MCF 10A (cell line): Measurements from ENCODE around the gene PYGO1. TPM values are rescaled to one million over a fixed set of nuclear protein-coding genes. Genes with fewer than 3 reads are reported as not detected.

ENCODE experiments used
- BruUV-seq: library from RNA; stranded (reverse); fragments of 400-500 nt; replicated peaks from 2 replicates; lab custom pipeline; 2021; lab: Mats Ljungman, UMichigan
- CTCF ChIA-PET: fragments of 300-600 bp; sonication (Branson Sonifier 250); formaldehyde crosslinking; extraction: SDS; loops from one replicate; lab custom pipeline; 2021; ENCODE audit warnings: antibody characterized with exemption, inconsistent platforms; lab: Yijun Ruan, JAX
- POLR2A ChIA-PET: fragments of 300-600, 350-650 bp; sonication (Branson Sonifier 250); formaldehyde crosslinking; extraction: SDS; loops from one replicate; lab custom pipeline; 2020; ENCODE audit warnings: antibody characterized with exemption, inconsistent platforms; lab: Yijun Ruan, JAX
- DNase-seq: peaks from one replicate; pipeline ENCODE4 v3.0.0-alpha.2; 2018; ENCODE audit not compliant: unreplicated experiment
- H3K27ac Mint-ChIP-seq: one replicate; pipeline ENCODE4 v1.8.0; 2022; ENCODE audit warnings: mild to moderate bottlenecking, low read depth, mixed read lengths; ENCODE audit not compliant: unreplicated experiment
- H3K27me3 Mint-ChIP-seq: one replicate; pipeline ENCODE4 v1.8.0; 2022; ENCODE audit warnings: mixed read lengths; ENCODE audit not compliant: insufficient read depth, unreplicated experiment
- H3K36me3 Mint-ChIP-seq: one replicate; pipeline ENCODE4 v1.8.0; 2022; ENCODE audit warnings: mild to moderate bottlenecking, moderate library complexity, mixed read lengths; ENCODE audit not compliant: insufficient read depth, unreplicated experiment
- H3K4me1 Mint-ChIP-seq: one replicate; pipeline ENCODE4 v1.8.0; 2022; ENCODE audit warnings: mixed read lengths; ENCODE audit not compliant: insufficient read depth, unreplicated experiment
- H3K4me3 Mint-ChIP-seq: one replicate; pipeline ENCODE4 v1.8.0; 2022; ENCODE audit warnings: mild to moderate bottlenecking, moderate library complexity, mixed read lengths; ENCODE audit not compliant: unreplicated experiment
- H3K9me3 Mint-ChIP-seq: one replicate; pipeline ENCODE4 v1.8.0; 2022; ENCODE audit warnings: mixed read lengths; ENCODE audit not compliant: unreplicated experiment
- intact Hi-C: fragments of 100-400 bp; cut with micrococcal nuclease; formaldehyde crosslinking; loops from 2 replicates; pipeline ENCODE4 v1.14.1; 2022
- total RNA-seq: library from RNA; stranded (reverse); gene quantifications from 2 replicates; pipeline ENCODE4 v1.2.3, GENCODE V29; 2022
- TF ChIP-seq, protein P1 (sequence below): fragments of 200-600 bp; IDR thresholded peaks from one replicate; pipeline ENCODE4 v1.8.0; 2022; ENCODE audit warnings: antibody characterized with exemption, mild to moderate bottlenecking; ENCODE audit not compliant: unreplicated experiment

PYGO1 gene
- total RNA-seq, 1 experiment from 2014 or later: 3.9 TPM

GRCh38 chr15:55522742-55523450 lies 65.2 kb downstream of the PYGO1 start:
- Mint-ChIP-seq H3K27me3 (peaks cover 39% of the 10 kb centered on the region), H3K27ac (no peak overlapping the region), H3K4me1 (no peaks in the 10 kb centered on the region), H3K36me3 (no peaks in the 10 kb centered on the region), H3K9me3 (no peaks in the 10 kb centered on the region), H3K4me3 (no peak overlapping the region)
- POLR2A ChIA-PET: no interaction called here
- TF ChIP-seq, protein P1, sequence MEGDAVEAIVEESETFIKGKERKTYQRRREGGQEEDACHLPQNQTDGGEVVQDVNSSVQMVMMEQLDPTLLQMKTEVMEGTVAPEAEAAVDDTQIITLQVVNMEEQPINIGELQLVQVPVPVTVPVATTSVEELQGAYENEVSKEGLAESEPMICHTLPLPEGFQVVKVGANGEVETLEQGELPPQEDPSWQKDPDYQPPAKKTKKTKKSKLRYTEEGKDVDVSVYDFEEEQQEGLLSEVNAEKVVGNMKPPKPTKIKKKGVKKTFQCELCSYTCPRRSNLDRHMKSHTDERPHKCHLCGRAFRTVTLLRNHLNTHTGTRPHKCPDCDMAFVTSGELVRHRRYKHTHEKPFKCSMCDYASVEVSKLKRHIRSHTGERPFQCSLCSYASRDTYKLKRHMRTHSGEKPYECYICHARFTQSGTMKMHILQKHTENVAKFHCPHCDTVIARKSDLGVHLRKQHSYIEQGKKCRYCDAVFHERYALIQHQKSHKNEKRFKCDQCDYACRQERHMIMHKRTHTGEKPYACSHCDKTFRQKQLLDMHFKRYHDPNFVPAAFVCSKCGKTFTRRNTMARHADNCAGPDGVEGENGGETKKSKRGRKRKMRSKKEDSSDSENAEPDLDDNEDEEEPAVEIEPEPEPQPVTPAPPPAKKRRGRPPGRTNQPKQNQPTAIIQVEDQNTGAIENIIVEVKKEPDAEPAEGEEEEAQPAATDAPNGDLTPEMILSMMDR: no peak
- intact Hi-C loops: no loop called here
- CTCF ChIA-PET: interaction anchor here (0.6 kb wide), 1 partner anchor 9 kb away, joined by 3 read pairs; no protein-coding TSS in a partner anchor
- no peak for DNase-seq
- BruUV-seq: no TSS peak

GRCh38 chr15:55518641-55519040 lies 69.5 kb downstream of the PYGO1 start:
- Mint-ChIP-seq H3K4me1 (no peaks in the 10 kb centered on the region), H3K27ac (no peak overlapping the region), H3K36me3 (no peaks in the 10 kb centered on the region), H3K27me3 (peaks cover 20% of the 10 kb centered on the region), H3K9me3 (no peaks in the 10 kb centered on the region), H3K4me3 (no peak overlapping the region)
- DNase-seq: no peak
- TF ChIP-seq, protein P1: no peak
- CTCF ChIA-PET: no interaction called here
- POLR2A ChIA-PET: interaction anchor here (0.6 kb wide), 1 partner anchor 94 kb away, joined by 4 read pairs; no protein-coding TSS in a partner anchor
- intact Hi-C loops: no loop called here
- no TSS peak for BruUV-seq

DNA sequence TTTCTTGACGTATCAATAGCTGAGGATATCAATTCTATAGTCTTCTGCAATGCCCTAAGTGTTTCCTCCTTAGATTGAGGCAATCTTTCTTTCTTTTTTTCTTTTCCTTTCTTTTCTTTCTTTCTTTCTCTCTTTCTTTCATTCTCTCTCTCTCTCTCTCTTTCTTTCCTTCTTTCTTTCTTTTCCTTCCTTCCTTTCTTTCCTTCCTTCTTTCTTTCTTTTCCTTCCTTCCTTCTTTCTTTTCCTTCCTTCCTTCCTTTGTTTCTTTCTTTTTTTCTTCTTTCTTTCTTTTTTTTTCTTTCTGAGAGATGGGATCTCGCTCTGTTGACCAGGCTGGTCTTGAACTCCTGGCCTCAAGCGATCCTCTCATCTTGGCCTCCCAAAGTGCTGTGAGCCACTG lies 70.1 kb downstream of the PYGO1 start:
- no peak overlapping the region for H3K27ac Mint-ChIP-seq
- H3K9me3 Mint-ChIP-seq: no peaks in the 10 kb centered on the region
- peaks cover 14% of the 10 kb centered on the region for H3K27me3 Mint-ChIP-seq
- intact Hi-C loops: no loop called here
- CTCF ChIA-PET: interaction anchor here (1.2 kb wide), 2 partner anchors 12 to 14 kb away, joined by 3 to 11 read pairs; no protein-coding TSS in a partner anchor
- POLR2A ChIA-PET: interaction anchor here (0.6 kb wide), 1 partner anchor 754 kb away, joined by 3 read pairs; no protein-coding TSS in a partner anchor
- H3K4me1 Mint-ChIP-seq: no peaks in the 10 kb centered on the region
- no peak for DNase-seq
- no peaks in the 10 kb centered on the region for H3K36me3 Mint-ChIP-seq
- TF ChIP-seq, protein P1: no peak
- no TSS peak for BruUV-seq
- no peak overlapping the region for H3K4me3 Mint-ChIP-seq

DNA sequence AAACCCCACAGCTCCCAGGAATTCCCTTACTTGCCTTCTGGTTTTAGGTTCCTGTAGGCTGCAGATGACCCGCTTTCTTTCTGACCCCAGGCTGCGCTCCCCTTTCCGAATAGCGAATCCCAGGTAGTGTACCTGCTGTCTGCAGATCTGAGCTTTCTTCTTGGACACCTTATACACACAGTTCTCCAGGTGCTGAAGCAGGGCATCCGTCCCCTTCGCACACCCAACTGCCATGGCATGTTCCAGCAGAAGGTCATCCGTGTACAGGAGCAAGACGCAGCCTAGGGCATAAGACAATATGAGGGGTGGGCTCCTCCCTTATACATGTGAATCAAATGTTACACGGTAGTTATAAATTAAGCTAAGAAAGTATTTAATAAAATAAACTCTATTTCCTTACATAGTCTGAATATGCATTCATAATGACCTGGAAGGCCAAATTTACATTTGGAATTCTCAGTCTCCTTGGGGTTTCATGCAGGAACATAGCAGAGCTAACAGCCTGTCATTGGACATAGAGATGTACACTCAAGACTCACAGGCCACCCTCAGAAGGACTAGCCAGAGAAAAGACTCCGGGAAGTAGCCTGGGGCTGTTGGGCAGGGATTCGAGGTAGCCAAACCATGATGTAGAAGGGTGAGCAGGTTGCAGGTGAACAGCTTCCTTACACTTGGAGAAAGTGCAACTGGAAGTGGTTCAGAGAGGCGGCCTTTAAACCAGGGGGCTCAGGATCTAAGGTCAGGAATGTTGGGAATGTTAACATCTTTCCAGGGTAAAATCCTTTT lies 72.0 kb downstream of the PYGO1 start:
- H3K9me3 Mint-ChIP-seq: no peaks in the 10 kb centered on the region
- CTCF ChIA-PET: interaction anchor here (0.5 to 5.9 kb wide), 4 partner anchors 9 to 250 kb away, joined by 3 to 25 read pairs (median 4); no protein-coding TSS in a partner anchor
- intact Hi-C loops: no loop called here
- H3K4me3 Mint-ChIP-seq: no peak overlapping the region
- TF ChIP-seq, protein P1: no peak
- no peaks in the 10 kb centered on the region for H3K27me3 Mint-ChIP-seq
- no peaks in the 10 kb centered on the region for H3K4me1 Mint-ChIP-seq
- no peak overlapping the region for H3K27ac Mint-ChIP-seq
- BruUV-seq: no TSS peak
- H3K36me3 Mint-ChIP-seq: no peaks in the 10 kb centered on the region
- POLR2A ChIA-PET: no interaction called here
- no peak for DNase-seq
